GM12872 (cell line): ENCODE data around the gene GPR62.

ENCODE experiments used
- TF ChIP-seq, protein P1 (sequence below): IDR thresholded peaks from 3 replicates; pipeline ENCODE4 v1.5.1; 2011; ENCODE audit warnings: low read depth, mild to moderate bottlenecking, low read length, moderate library complexity; ENCODE audit not compliant: insufficient read depth

GPR62 gene

DNA sequence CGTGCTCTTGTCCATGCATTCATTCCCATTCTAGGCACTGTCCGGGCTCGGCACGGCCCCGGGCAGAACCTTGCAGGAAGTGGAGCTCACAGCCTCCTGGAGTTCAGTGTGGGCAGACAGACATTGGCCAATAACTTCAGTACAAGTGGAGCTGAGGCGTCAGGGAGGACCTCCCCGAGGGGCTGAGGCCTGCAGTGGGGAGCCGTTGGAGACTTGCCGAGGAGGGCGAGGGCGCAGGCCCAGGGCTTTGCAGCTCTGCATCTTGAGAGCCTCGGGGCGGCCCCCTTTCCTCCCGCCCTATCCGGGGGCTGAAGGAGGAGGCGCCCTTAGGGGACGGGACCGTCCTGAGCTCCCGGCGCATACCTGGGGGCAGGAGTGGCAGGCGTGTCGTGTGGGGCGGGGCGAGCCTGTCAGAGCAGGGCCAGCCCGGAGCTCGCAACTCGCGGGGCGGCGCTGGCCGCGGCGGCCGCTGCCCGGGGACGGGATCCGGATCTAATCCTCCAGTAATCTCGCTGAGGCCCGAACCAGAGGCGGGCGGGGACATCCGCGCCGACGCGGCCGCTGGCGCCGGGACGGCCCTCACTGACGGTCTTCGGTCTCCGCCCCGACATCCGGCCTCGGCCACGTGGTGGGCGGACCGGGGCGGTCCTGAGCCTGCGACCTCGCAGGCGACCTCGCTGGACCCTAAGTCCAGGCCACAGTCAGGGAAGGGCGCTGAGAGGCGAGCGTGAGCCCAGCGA, 27.8 kb downstream of the GPR62 start, which contains the start of gene ACY1:
Gene ACY1, plus strand, starts transcription at position 698 of the 740 bp plus-strand sequence. CDS start 530 bp downstream, outside the sequence.
- TF ChIP-seq, protein P1, sequence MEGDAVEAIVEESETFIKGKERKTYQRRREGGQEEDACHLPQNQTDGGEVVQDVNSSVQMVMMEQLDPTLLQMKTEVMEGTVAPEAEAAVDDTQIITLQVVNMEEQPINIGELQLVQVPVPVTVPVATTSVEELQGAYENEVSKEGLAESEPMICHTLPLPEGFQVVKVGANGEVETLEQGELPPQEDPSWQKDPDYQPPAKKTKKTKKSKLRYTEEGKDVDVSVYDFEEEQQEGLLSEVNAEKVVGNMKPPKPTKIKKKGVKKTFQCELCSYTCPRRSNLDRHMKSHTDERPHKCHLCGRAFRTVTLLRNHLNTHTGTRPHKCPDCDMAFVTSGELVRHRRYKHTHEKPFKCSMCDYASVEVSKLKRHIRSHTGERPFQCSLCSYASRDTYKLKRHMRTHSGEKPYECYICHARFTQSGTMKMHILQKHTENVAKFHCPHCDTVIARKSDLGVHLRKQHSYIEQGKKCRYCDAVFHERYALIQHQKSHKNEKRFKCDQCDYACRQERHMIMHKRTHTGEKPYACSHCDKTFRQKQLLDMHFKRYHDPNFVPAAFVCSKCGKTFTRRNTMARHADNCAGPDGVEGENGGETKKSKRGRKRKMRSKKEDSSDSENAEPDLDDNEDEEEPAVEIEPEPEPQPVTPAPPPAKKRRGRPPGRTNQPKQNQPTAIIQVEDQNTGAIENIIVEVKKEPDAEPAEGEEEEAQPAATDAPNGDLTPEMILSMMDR, result no peak

DNA sequence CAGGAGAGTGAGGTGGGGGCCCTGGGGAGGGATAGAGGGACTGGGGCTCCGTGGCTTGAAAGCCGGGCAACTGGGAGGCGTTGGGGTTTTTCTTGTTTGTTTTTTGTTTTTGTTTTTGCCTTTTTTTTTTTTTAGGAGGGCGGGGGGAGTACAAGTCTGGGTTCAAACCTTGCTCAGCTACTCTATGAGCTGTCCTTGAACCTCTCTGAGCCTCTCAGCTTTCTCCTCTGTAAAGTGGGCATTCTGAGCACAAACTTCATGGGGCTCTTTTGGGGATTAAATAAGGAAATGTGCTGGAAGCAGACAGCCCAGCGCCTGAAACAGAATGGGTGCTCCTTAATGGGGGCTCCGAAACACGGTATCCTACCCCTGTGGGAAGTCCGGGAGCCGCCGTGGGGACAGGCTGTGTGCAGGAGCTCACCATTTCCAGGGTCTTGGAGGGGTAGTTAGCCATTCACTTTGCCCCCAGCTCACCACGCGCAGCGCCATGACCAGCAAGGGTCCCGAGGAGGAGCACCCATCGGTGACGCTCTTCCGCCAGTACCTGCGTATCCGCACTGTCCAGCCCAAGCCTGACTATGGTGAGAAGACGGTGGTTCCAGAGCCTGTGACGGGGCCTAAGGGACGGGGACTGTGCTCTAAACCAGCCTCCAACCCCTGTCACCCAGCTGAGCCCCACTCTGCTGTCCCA, 28.5 kb downstream of the GPR62 start:
- TF ChIP-seq, protein P1, result no peak

DNA sequence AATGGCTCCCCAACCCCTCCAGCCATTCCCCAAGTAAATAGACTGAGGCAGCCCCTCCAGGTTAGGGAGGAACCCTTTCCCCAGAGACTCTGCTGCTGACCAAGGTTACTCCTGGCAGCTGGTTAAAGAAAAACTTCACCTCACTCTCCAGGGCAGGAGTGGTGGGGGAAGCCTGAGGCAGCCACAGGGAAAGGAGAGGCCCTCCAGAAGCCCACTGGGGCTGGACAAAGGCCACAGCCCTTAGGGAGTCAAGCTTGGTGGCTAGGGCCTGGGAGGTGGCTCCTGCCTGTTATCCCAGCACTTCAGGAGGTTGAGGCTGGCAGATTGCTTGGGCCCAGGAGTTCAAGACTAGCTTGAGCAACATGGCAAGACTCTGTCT, 29.1 kb downstream of the GPR62 start:
- TF ChIP-seq, protein P1, result no peak

DNA sequence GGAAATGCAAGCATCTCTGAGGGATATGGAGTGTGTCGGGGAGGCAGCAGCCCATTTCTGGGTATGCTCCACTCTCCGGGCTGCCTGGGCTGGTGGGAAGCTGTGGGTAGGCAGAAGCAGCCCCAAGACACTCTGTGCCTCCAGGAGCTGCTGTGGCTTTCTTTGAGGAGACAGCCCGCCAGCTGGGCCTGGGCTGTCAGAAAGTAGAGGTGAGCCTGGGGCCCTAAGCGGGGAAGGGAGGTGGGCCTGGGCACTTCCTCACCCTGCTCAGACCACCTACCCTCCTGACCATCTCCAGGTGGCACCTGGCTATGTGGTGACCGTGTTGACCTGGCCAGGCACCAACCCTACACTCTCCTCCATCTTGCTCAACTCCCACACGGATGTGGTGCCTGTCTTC, 29.9 kb downstream of the GPR62 start:
- TF ChIP-seq, protein P1, result no peak

DNA sequence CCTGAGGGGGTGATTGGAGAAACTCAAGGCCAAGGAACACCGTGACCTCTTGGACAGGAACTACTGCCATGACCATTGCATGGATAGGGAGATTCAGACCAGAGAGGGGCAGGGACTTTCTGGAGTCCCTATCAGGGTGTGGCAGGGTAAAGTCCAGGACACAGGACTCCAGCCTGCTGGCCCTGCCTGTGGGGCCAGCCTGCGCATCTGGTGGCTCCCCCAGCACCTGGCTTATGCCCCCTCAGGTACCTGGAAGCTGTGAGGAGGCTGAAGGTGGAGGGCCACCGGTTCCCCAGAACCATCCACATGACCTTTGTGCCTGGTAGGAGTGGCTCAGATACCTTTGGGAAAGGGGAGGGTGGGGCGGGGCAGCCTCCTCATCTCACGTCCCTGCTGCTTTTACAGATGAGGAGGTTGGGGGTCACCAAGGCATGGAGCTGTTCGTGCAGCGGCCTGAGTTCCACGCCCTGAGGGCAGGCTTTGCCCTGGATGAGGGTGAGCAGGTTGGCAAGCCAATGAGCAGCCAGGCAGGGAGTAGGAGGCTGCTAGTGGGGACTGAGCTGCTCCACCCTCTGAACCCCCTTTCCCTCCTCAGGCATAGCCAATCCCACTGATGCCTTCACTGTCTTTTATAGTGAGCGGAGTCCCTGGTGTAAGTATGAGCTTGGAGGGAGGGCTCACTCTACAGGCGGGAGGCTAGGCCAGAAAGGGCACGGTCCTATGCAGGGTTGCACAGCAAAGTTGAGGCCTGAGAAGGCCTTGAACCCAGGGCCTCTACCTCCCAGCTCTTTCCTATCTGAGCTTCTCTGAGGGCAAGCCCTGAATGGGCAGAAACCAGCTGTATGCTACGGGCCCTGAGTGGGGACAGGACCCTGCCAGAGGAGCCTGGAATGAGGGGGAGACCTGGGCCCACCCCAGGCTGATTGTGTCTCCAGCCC, 31.1 kb downstream of the GPR62 start:
- TF ChIP-seq, protein P1, result no peak

DNA sequence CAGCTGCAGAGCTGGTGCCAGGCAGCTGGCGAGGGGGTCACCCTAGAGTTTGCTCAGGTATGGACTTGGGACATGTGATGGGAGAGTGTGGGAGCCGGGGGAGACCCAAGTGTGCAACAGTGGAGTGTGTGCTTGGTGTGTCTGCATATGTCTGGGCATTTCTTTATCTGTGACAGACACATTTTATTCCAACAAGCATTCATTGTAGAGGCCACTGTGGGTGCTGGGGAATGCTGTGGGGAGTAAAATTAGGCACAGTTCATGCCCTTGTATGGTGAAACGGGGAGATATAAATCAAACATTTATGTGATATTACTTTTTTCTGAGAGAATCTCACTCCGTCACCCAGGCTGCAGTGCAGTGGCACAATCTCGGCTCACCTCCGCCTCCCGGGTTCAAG, 32.4 kb downstream of the GPR62 start:
- TF ChIP-seq, protein P1, result no peak
